IMR-90 (cell line): ENCODE data around the gene SHISA4. TPM values are rescaled to one million over a fixed set of nuclear protein-coding genes. Genes with fewer than 3 reads are reported as not detected.

Source experiments
- ATAC-seq: fragments of 200-7000 bp; cut with Tn5 transposase; 2 replicates; pipeline ENCODE4 v1.9.1; 2020; ENCODE audit warnings: low read depth, mild to moderate bottlenecking, moderate library complexity
- BruUV-seq: library from RNA; stranded (reverse); fragments of 400-500 nt; replicated peaks from 2 replicates; lab custom pipeline; 2021; lab: Mats Ljungman, UMichigan
- CTCF ChIA-PET: fragments of 300-600 bp; formaldehyde crosslinking; extraction: SDS; loops from one replicate; lab custom pipeline; 2021; ENCODE audit warnings: antibody characterized with exemption; lab: Yijun Ruan, JAX
- POLR2A ChIA-PET: fragments of 300-600 bp; sonication (Branson Sonifier 250); formaldehyde crosslinking; loops from one replicate; lab custom pipeline; 2022; ENCODE audit warnings: antibody characterized with exemption; ENCODE audit not compliant: unreplicated experiment; lab: Charles Lee
- DNase-seq: peaks from one replicate; pipeline ENCODE4 v3.0.0; 2013
- H2AFZ ChIP-seq: replicated peaks from 2 replicates; pipeline ENCODE3; 2013; ENCODE audit warnings: low read length, mild to moderate bottlenecking; ENCODE audit not compliant: poor library complexity
- H2AK5ac ChIP-seq: 2 replicates; pipeline ENCODE4 v1.6.1; 2013; ENCODE audit warnings: low read depth, low read length, inconsistent platforms
- H2AK9ac ChIP-seq: replicated peaks from 2 replicates; pipeline ENCODE3; 2013; ENCODE audit warnings: mild to moderate bottlenecking, low read depth, low read length, moderate library complexity; ENCODE audit not compliant: poor library complexity
- H2BK120ac ChIP-seq: 2 replicates; pipeline ENCODE4 v1.6.1; 2013; ENCODE audit warnings: low read depth, low read length, inconsistent platforms
- H2BK15ac ChIP-seq: 3 replicates; pipeline ENCODE4 v1.6.1; 2013; ENCODE audit warnings: low read depth, low read length, inconsistent platforms
- H2BK20ac ChIP-seq: 2 replicates; pipeline ENCODE4 v1.6.1; 2013; ENCODE audit warnings: low read depth, mild to moderate bottlenecking, inconsistent platforms, low read length, moderate library complexity
- H2BK5ac ChIP-seq: 2 replicates; pipeline ENCODE4 v1.6.1; 2013; ENCODE audit warnings: mild to moderate bottlenecking, low read depth, low read length, inconsistent platforms; ENCODE audit not compliant: poor library complexity, severe bottlenecking
- H3K14ac ChIP-seq: replicated peaks from 2 replicates; pipeline ENCODE4 v1.6.1; 2013; ENCODE audit warnings: low read depth, low read length, inconsistent platforms
- H3K18ac ChIP-seq: 2 replicates; pipeline ENCODE4 v1.6.1; 2013; ENCODE audit warnings: low read depth, low read length, control low read depth
- H3K23ac ChIP-seq: 2 replicates; pipeline ENCODE4 v1.6.1; 2013; ENCODE audit warnings: low read depth, low read length, inconsistent platforms
- H3K27ac ChIP-seq: 2 replicates; pipeline ENCODE4 v1.5.1; 2013; ENCODE audit warnings: mild to moderate bottlenecking, control low read depth, low read length; ENCODE audit not compliant: insufficient read depth
- H3K27me3 ChIP-seq: 2 replicates; pipeline ENCODE4 v1.6.1; 2013; ENCODE audit warnings: low read length; ENCODE audit not compliant: control insufficient read depth, insufficient read depth
- H3K36me3 ChIP-seq: 2 replicates; pipeline ENCODE4 v1.6.1; 2013; ENCODE audit warnings: low read length, mixed read lengths; ENCODE audit not compliant: control insufficient read depth, insufficient read depth
- H3K4ac ChIP-seq: 2 replicates; pipeline ENCODE4 v1.6.1; 2013; ENCODE audit warnings: low read depth, low read length, inconsistent platforms
- H3K4me1 ChIP-seq: 2 replicates; pipeline ENCODE4 v1.6.1; 2013; ENCODE audit warnings: low read length, mixed read lengths; ENCODE audit not compliant: control insufficient read depth, insufficient read depth
- H3K4me2 ChIP-seq: 2 replicates; pipeline ENCODE4 v1.6.1; 2013; ENCODE audit warnings: low read depth, mild to moderate bottlenecking, control low read depth, low read length, moderate library complexity
- H3K4me3 ChIP-seq: 2 replicates; pipeline ENCODE4 v1.5.1; 2013; ENCODE audit warnings: low read depth, mild to moderate bottlenecking, control low read depth, low read length, moderate library complexity; ENCODE audit not compliant: insufficient read depth
- H3K56ac ChIP-seq: 2 replicates; pipeline ENCODE4 v1.6.1; 2013; ENCODE audit warnings: low read length, inconsistent platforms; ENCODE audit not compliant: insufficient read depth; ENCODE audit errors: extremely low read depth
- H3K79me1 ChIP-seq, 2 experiments: 2 replicates each; pipeline ENCODE4 v1.6.1; 2013; ENCODE audit warnings: low read length in 2 of 2, inconsistent platforms in 1 of 2, low read depth in 1 of 2
- H3K9ac ChIP-seq: 2 replicates; pipeline ENCODE4 v1.6.1; 2013; ENCODE audit warnings: low read depth, low read length, control low read depth
- H3K9me1 ChIP-seq: 2 replicates; pipeline ENCODE4 v1.6.1; 2013; ENCODE audit warnings: low read length, inconsistent platforms; ENCODE audit not compliant: insufficient read depth
- H3K9me3 ChIP-seq: 2 replicates; pipeline ENCODE4 v1.6.1; 2013; ENCODE audit warnings: low read length; ENCODE audit not compliant: control insufficient read depth, insufficient read depth
- H4K20me1 ChIP-seq: 2 replicates; pipeline ENCODE4 v1.6.1; 2013; ENCODE audit warnings: low read length, inconsistent platforms; ENCODE audit not compliant: insufficient read depth
- H4K5ac ChIP-seq: 2 replicates; pipeline ENCODE4 v1.6.1; 2013; ENCODE audit warnings: mild to moderate bottlenecking, low read depth, low read length, control low read depth
- H4K8ac ChIP-seq, 2 experiments: 2 replicates each; pipeline ENCODE4 v1.6.1; 2013; ENCODE audit warnings: low read depth in 2 of 2, low read length in 2 of 2, control low read depth in 1 of 2, inconsistent platforms in 1 of 2
- H4K91ac ChIP-seq: 2 replicates; pipeline ENCODE4 v1.6.1; 2013; ENCODE audit warnings: low read depth, low read length, inconsistent platforms; ENCODE audit not compliant: insufficient read depth
- BHLHE40 ChIP-seq: fragments of 150-350 bp; IDR thresholded peaks from 2 replicates; pipeline ENCODE4 v1.6.1; 2016; ENCODE audit warnings: mild to moderate bottlenecking, low read depth, low read length
- FOS ChIP-seq: fragments of 150-350 bp; IDR thresholded peaks from 2 replicates; pipeline ENCODE4 v1.6.1; 2016; ENCODE audit warnings: low read depth, low read length
- MAFK ChIP-seq: IDR thresholded peaks from 2 replicates; pipeline ENCODE4 v1.6.1; 2012; ENCODE audit warnings: low read depth, low read length, improper control_type of control experiment
- POLR2A ChIP-seq: IDR thresholded peaks from 2 replicates; pipeline ENCODE4 v1.6.1; 2012; ENCODE audit warnings: mild to moderate bottlenecking, low read depth, low read length
- WGBS, 2 experiments: methylation state at CpG; one replicate each; pipeline versions ENCODE4 v1.1.5 to v1.1.7; 2013; ENCODE audit warnings: missing lambda C conversion rate in 2 of 2; ENCODE audit not compliant: insufficient read length in 1 of 2; ENCODE audit errors: extremely low coverage in 2 of 2; 5-methylcytosine and 5-hydroxymethylcytosine counted together
- dilution Hi-C: fragments of 300-500 bp; cut with HindIII; formaldehyde crosslinking; loops from one replicate; pipeline ENCODE4 v1.14.3; 2018; ENCODE audit warnings: low sequenced_read_pairs; ENCODE audit not compliant: unreplicated experiment
- in situ Hi-C: fragments of 300-500 bp; cut with MboI; formaldehyde crosslinking; loops from 3 replicates; pipeline ENCODE4 v1.14.3; 2019; ENCODE audit warnings: low sequenced_read_pairs, inconsistent platforms, mixed read lengths
- intact Hi-C: fragments of 100-400 bp; cut with micrococcal nuclease; formaldehyde crosslinking; loops from 2 replicates; pipeline ENCODE4 v1.10.0; 2022
- polyA plus RNA-seq, 3 experiments: library from polyadenylated mRNA; depleted of rRNA; stranded (reverse); fragments of >200 nt; gene quantifications; 2 replicates each; pipeline ENCODE4 v1.2.3, GENCODE V29; 2012; ENCODE audit warnings: low replicate concordance in 1 of 3
- total RNA-seq: library from RNA; depleted of rRNA; stranded (reverse); fragments of >200 nt; gene quantifications from 2 replicates; pipeline ENCODE4 v1.2.3, GENCODE V29; 2012

The SHISA4 gene
- total and polyA plus RNA-seq, 2 of the 4 experiments (the other 2 are of a cell fraction): 10.0 to 34.8 TPM

DNA sequence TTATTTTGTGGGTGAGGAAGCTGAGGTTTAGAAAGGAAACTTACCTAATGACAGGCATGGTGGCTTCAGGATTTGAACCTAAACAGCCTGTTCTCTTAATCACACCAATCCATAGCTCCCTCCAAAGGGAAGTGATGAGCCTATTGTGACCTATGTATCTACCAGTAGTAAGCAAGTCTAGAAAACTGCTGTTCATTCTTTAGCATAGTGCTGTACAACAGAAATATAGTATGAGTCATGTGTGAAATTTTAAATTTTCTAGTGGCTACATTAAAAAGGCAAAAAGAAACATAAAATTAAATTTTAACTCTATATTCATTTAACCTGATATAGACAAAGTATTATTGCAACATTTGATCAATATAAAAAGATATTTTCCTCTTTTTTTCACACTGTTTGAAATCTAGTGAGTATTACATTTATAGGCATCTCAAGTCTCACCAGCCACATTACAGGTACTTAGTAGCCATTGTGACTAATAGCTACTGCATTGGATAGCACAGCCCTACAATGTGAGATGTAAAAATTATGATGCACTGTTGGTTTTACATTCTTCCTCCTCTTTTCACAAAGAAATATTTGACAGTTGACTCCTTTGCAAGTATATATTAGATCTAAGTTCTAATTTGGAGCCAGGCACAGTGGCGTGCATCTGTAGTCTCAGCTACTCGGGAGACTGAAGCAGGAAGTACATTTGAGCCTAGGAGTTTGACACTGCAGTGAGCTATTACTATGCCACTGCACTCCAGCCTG lies 43.2 kb upstream of the SHISA4 start:
- Histone ChIP-seq H3K4me2 (peak overlapping the region; percentile 46; the same call in 1 of the 2 replicates), H3K4me3 (no peak overlapping the region), H3K9me3 (no peaks in the 10 kb centered on the region), H3K79me1 (peaks cover 17 to 70% of the 10 kb centered on the region in 2 experiments), H2AK5ac (no peak overlapping the region), H3K27ac (no peak overlapping the region), H2BK20ac (no peak overlapping the region), H4K91ac (no peak overlapping the region), H3K4me1 (peaks cover 5% of the 10 kb centered on the region), H3K18ac (no peak overlapping the region), H3K36me3 (peaks cover 4% of the 10 kb centered on the region), H2AFZ (no peak overlapping the region), H2BK5ac (peak overlapping the region; percentile 24), H2BK120ac (no peak overlapping the region), H3K9me1 (peaks cover 7% of the 10 kb centered on the region), H2AK9ac (no peak overlapping the region), H3K4ac (no peak overlapping the region), H3K56ac (no peak overlapping the region), H4K8ac (no peak overlapping the region), H3K14ac (no peak overlapping the region), H3K23ac (no peak overlapping the region), H3K27me3 (no peaks in the 10 kb centered on the region), H4K5ac (no peak overlapping the region), H3K9ac (no peak overlapping the region), H2BK15ac (no peak overlapping the region), H4K20me1 (peaks cover 30% of the 10 kb centered on the region; the same call in 1 of the 2 replicates)
- BruUV-seq: no TSS peak
- intact Hi-C loops (no loop called here), dilution Hi-C loops (no loop called here), in situ Hi-C loops (no loop called here)
- WGBS, 2 experiments: 64% methylated on average over 2 of the region's 2 CpGs; no CpG with 5 or more reads in 1 of the 2 experiments
- peak; percentile 62 for ATAC-seq
- TF ChIP-seq BHLHE40 (peak; percentile 6; the same call in 1 of the 2 replicates), MAFK (0 out of 2 replicates have a peak, but pooled peaks have one; percentile 14), FOS (0 out of 2 replicates have a peak, but pooled peaks have one; percentile 11), POLR2A (no peak)
- peak; percentile 79 for DNase-seq
- POLR2A ChIA-PET: no interaction called here
- CTCF ChIA-PET: no interaction called here
